IMR-90 (cell line): ENCODE measurements around the gene SERPINF2. TPM values are rescaled to one million over a fixed set of nuclear protein-coding genes. Genes with fewer than 3 reads are reported as not detected.

Experiments
- ATAC-seq: fragments of 200-7000 bp; cut with Tn5 transposase; 2 replicates; pipeline ENCODE4 v1.9.1; 2020; ENCODE audit warnings: low read depth, mild to moderate bottlenecking, moderate library complexity
- BruUV-seq: library from RNA; stranded (reverse); fragments of 400-500 nt; replicated peaks from 2 replicates; lab custom pipeline; 2021; lab: Mats Ljungman, UMichigan
- CTCF ChIA-PET: fragments of 300-600 bp; formaldehyde crosslinking; extraction: SDS; loops from one replicate; lab custom pipeline; 2021; ENCODE audit warnings: antibody characterized with exemption; lab: Yijun Ruan, JAX
- POLR2A ChIA-PET: fragments of 300-600 bp; sonication (Branson Sonifier 250); formaldehyde crosslinking; loops from one replicate; lab custom pipeline; 2022; ENCODE audit warnings: antibody characterized with exemption; ENCODE audit not compliant: unreplicated experiment; lab: Charles Lee
- DNase-seq: peaks from one replicate; pipeline ENCODE4 v3.0.0; 2013
- H2AFZ ChIP-seq: replicated peaks from 2 replicates; pipeline ENCODE3; 2013; ENCODE audit warnings: low read length, mild to moderate bottlenecking; ENCODE audit not compliant: poor library complexity
- H2AK5ac ChIP-seq: 2 replicates; pipeline ENCODE4 v1.6.1; 2013; ENCODE audit warnings: low read depth, low read length, inconsistent platforms
- H2AK9ac ChIP-seq: replicated peaks from 2 replicates; pipeline ENCODE3; 2013; ENCODE audit warnings: mild to moderate bottlenecking, low read depth, low read length, moderate library complexity; ENCODE audit not compliant: poor library complexity
- H2BK120ac ChIP-seq: 2 replicates; pipeline ENCODE4 v1.6.1; 2013; ENCODE audit warnings: low read depth, low read length, inconsistent platforms
- H2BK15ac ChIP-seq: 3 replicates; pipeline ENCODE4 v1.6.1; 2013; ENCODE audit warnings: low read depth, low read length, inconsistent platforms
- H2BK20ac ChIP-seq: 2 replicates; pipeline ENCODE4 v1.6.1; 2013; ENCODE audit warnings: low read depth, mild to moderate bottlenecking, inconsistent platforms, low read length, moderate library complexity
- H2BK5ac ChIP-seq: 2 replicates; pipeline ENCODE4 v1.6.1; 2013; ENCODE audit warnings: mild to moderate bottlenecking, low read depth, low read length, inconsistent platforms; ENCODE audit not compliant: poor library complexity, severe bottlenecking
- H3K14ac ChIP-seq: replicated peaks from 2 replicates; pipeline ENCODE4 v1.6.1; 2013; ENCODE audit warnings: low read depth, low read length, inconsistent platforms
- H3K18ac ChIP-seq: 2 replicates; pipeline ENCODE4 v1.6.1; 2013; ENCODE audit warnings: low read depth, low read length, control low read depth
- H3K23ac ChIP-seq: 2 replicates; pipeline ENCODE4 v1.6.1; 2013; ENCODE audit warnings: low read depth, low read length, inconsistent platforms
- H3K27ac ChIP-seq: 2 replicates; pipeline ENCODE4 v1.5.1; 2013; ENCODE audit warnings: mild to moderate bottlenecking, control low read depth, low read length; ENCODE audit not compliant: insufficient read depth
- H3K27me3 ChIP-seq: 2 replicates; pipeline ENCODE4 v1.6.1; 2013; ENCODE audit warnings: low read length; ENCODE audit not compliant: control insufficient read depth, insufficient read depth
- H3K36me3 ChIP-seq: 2 replicates; pipeline ENCODE4 v1.6.1; 2013; ENCODE audit warnings: low read length, mixed read lengths; ENCODE audit not compliant: control insufficient read depth, insufficient read depth
- H3K4ac ChIP-seq: 2 replicates; pipeline ENCODE4 v1.6.1; 2013; ENCODE audit warnings: low read depth, low read length, inconsistent platforms
- H3K4me1 ChIP-seq: 2 replicates; pipeline ENCODE4 v1.6.1; 2013; ENCODE audit warnings: low read length, mixed read lengths; ENCODE audit not compliant: control insufficient read depth, insufficient read depth
- H3K4me2 ChIP-seq: 2 replicates; pipeline ENCODE4 v1.6.1; 2013; ENCODE audit warnings: low read depth, mild to moderate bottlenecking, control low read depth, low read length, moderate library complexity
- H3K4me3 ChIP-seq: 2 replicates; pipeline ENCODE4 v1.5.1; 2013; ENCODE audit warnings: low read depth, mild to moderate bottlenecking, control low read depth, low read length, moderate library complexity; ENCODE audit not compliant: insufficient read depth
- H3K56ac ChIP-seq: 2 replicates; pipeline ENCODE4 v1.6.1; 2013; ENCODE audit warnings: low read length, inconsistent platforms; ENCODE audit not compliant: insufficient read depth; ENCODE audit errors: extremely low read depth
- H3K79me1 ChIP-seq, 2 experiments: 2 replicates each; pipeline ENCODE4 v1.6.1; 2013; ENCODE audit warnings: low read length in 2 of 2, inconsistent platforms in 1 of 2, low read depth in 1 of 2
- H3K9ac ChIP-seq: 2 replicates; pipeline ENCODE4 v1.6.1; 2013; ENCODE audit warnings: low read depth, low read length, control low read depth
- H3K9me1 ChIP-seq: 2 replicates; pipeline ENCODE4 v1.6.1; 2013; ENCODE audit warnings: low read length, inconsistent platforms; ENCODE audit not compliant: insufficient read depth
- H3K9me3 ChIP-seq: 2 replicates; pipeline ENCODE4 v1.6.1; 2013; ENCODE audit warnings: low read length; ENCODE audit not compliant: control insufficient read depth, insufficient read depth
- H4K20me1 ChIP-seq: 2 replicates; pipeline ENCODE4 v1.6.1; 2013; ENCODE audit warnings: low read length, inconsistent platforms; ENCODE audit not compliant: insufficient read depth
- H4K5ac ChIP-seq: 2 replicates; pipeline ENCODE4 v1.6.1; 2013; ENCODE audit warnings: mild to moderate bottlenecking, low read depth, low read length, control low read depth
- H4K8ac ChIP-seq, 2 experiments: 2 replicates each; pipeline ENCODE4 v1.6.1; 2013; ENCODE audit warnings: low read depth in 2 of 2, low read length in 2 of 2, control low read depth in 1 of 2, inconsistent platforms in 1 of 2
- H4K91ac ChIP-seq: 2 replicates; pipeline ENCODE4 v1.6.1; 2013; ENCODE audit warnings: low read depth, low read length, inconsistent platforms; ENCODE audit not compliant: insufficient read depth
- BHLHE40 ChIP-seq: fragments of 150-350 bp; IDR thresholded peaks from 2 replicates; pipeline ENCODE4 v1.6.1; 2016; ENCODE audit warnings: mild to moderate bottlenecking, low read depth, low read length
- CEBPB ChIP-seq: IDR thresholded peaks from 2 replicates; pipeline ENCODE4 v1.6.1; 2012; ENCODE audit warnings: low read depth, low read length, improper control_type of control experiment
- CHD1 ChIP-seq: IDR thresholded peaks from 2 replicates; pipeline ENCODE4 v1.6.1; 2012; ENCODE audit warnings: low read depth, low read length, improper control_type of control experiment
- MAFK ChIP-seq: IDR thresholded peaks from 2 replicates; pipeline ENCODE4 v1.6.1; 2012; ENCODE audit warnings: low read depth, low read length, improper control_type of control experiment
- MAZ ChIP-seq: IDR thresholded peaks from 2 replicates; pipeline ENCODE4 v1.6.1; 2012; ENCODE audit warnings: low read depth, mild to moderate bottlenecking, low read length, improper control_type of control experiment, moderate library complexity, borderline replicate concordance
- MXI1 ChIP-seq: IDR thresholded peaks from 2 replicates; pipeline ENCODE4 v1.6.1; 2012; ENCODE audit warnings: low read depth, mild to moderate bottlenecking, low read length, moderate library complexity, borderline replicate concordance
- NFE2L2 ChIP-seq: fragments of 150-350 bp; IDR thresholded peaks from 2 replicates; pipeline ENCODE4 v1.6.1; 2016; ENCODE audit warnings: low read depth, mild to moderate bottlenecking, low read length
- POLR2A ChIP-seq: IDR thresholded peaks from 2 replicates; pipeline ENCODE4 v1.6.1; 2012; ENCODE audit warnings: mild to moderate bottlenecking, low read depth, low read length
- RAD21 ChIP-seq: IDR thresholded peaks from 2 replicates; pipeline ENCODE4 v1.6.1; 2012; ENCODE audit warnings: low read length, improper control_type of control experiment
- RCOR1 ChIP-seq: IDR thresholded peaks from 2 replicates; pipeline ENCODE4 v1.6.1; 2012; ENCODE audit warnings: mild to moderate bottlenecking, low read length, improper control_type of control experiment; ENCODE audit not compliant: insufficient replicate concordance
- RFX5 ChIP-seq: IDR thresholded peaks from 2 replicates; pipeline ENCODE4 v1.8.0; 2012; ENCODE audit warnings: low read depth, mild to moderate bottlenecking, low read length, moderate library complexity
- SMC3 ChIP-seq: fragments of 150-350 bp; IDR thresholded peaks from 2 replicates; pipeline ENCODE4 v1.6.1; 2016; ENCODE audit warnings: low read depth, mild to moderate bottlenecking, antibody characterized with exemption, low read length, moderate library complexity
- WGBS, 2 experiments: methylation state at CpG; one replicate each; pipeline versions ENCODE4 v1.1.5 to v1.1.7; 2013; ENCODE audit warnings: missing lambda C conversion rate in 2 of 2; ENCODE audit not compliant: insufficient read length in 1 of 2; ENCODE audit errors: extremely low coverage in 2 of 2; 5-methylcytosine and 5-hydroxymethylcytosine counted together
- dilution Hi-C: fragments of 300-500 bp; cut with HindIII; formaldehyde crosslinking; loops from one replicate; pipeline ENCODE4 v1.14.3; 2018; ENCODE audit warnings: low sequenced_read_pairs; ENCODE audit not compliant: unreplicated experiment
- in situ Hi-C: fragments of 300-500 bp; cut with MboI; formaldehyde crosslinking; loops from 3 replicates; pipeline ENCODE4 v1.14.3; 2019; ENCODE audit warnings: low sequenced_read_pairs, inconsistent platforms, mixed read lengths
- intact Hi-C: fragments of 100-400 bp; cut with micrococcal nuclease; formaldehyde crosslinking; loops from 2 replicates; pipeline ENCODE4 v1.10.0; 2022
- polyA plus RNA-seq, 3 experiments: library from polyadenylated mRNA; depleted of rRNA; stranded (reverse); fragments of >200 nt; gene quantifications; 2 replicates each; pipeline ENCODE4 v1.2.3, GENCODE V29; 2012; ENCODE audit warnings: low replicate concordance in 1 of 3
- total RNA-seq: library from RNA; depleted of rRNA; stranded (reverse); fragments of >200 nt; gene quantifications from 2 replicates; pipeline ENCODE4 v1.2.3, GENCODE V29; 2012
- TF ChIP-seq, protein P1 (sequence below): fragments of 150-350 bp; IDR thresholded peaks from 2 replicates; pipeline ENCODE4 v1.6.1; 2017; ENCODE audit warnings: mild to moderate bottlenecking, antibody characterized with exemption, low read length, low read depth
- TF ChIP-seq, protein P2 (sequence below): conservative IDR thresholded peaks from 2 replicates; pipeline ENCODE4 v1.5.1; 2012; ENCODE audit warnings: mild to moderate bottlenecking, low read depth, low read length, improper control_type of control experiment

The SERPINF2 gene
- total and polyA plus RNA-seq, 2 of the 4 experiments (the other 2 are of a cell fraction), result not detected

DNA sequence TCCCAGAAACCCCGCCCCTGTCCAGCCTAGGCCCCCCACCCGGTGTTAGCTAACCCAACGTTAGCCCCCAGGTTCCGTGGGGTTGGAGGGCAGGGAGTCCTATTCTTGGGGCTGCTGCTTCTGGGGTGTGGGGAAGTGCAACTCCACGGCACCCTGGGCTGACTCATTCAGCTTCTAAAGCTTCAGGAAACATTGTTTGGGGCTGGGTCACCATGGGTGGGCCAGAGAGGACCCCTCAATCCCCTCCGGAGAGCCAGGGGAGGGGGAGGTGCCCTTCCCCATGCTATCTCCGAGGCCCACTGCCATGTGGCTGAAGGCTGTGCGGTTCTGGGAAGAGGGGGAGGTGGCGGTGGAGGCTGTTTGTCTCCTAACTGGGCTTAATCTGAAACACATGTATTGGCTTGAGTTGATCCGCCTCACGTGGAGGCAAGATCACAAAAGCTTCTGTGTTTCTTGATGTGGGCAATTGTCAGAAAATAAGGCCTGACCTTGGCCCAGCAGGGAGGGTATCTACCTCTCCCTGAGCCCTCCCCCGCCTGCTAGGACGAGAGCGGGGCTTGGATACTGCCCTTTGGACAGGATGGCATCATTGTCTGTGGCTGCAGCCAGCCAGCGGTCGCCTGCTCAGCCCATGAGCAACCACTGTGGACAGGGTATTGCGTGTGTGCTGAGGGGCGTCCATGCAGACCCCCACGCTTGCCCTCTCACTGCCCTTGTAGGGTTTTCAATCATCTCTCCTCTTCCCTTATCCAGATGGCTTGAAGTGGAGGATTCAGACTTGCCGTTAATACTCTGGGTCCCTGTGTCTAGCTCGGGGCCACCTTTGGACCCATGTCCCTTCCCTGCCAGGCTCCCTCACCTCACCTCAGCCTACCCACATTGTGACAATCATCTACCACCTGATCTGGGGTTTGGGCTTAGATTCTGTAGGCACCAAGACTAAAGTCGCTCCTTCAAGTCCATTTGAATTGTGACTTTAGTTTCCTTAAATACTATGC lies 20.5 kb downstream of the SERPINF2 start:
- H3K27me3 ChIP-seq, result no peaks in the 10 kb centered on the region
- H4K8ac ChIP-seq, result peak overlapping the region; percentile 79 to 93
- intact Hi-C loops (no loop called here), dilution Hi-C loops (no loop called here), in situ Hi-C loops (no loop called here)
- no peaks in the 10 kb centered on the region for H3K9me3 ChIP-seq
- peaks cover 21% of the 10 kb centered on the region for H3K4me1 ChIP-seq
- peak overlapping the region; percentile 82 for H2BK120ac ChIP-seq
- ChIA-PET CTCF (interaction anchor here (1.3 kb wide), 1 partner anchor 11 kb away, joined by 3 read pairs; no protein-coding TSS in a partner anchor), POLR2A (interaction anchor here (0.6 kb wide), 1 partner anchor 47 kb away, joined by 3 read pairs; no protein-coding TSS in a partner anchor)
- H2AK5ac ChIP-seq, result peak overlapping the region; percentile 82
- peak overlapping the region; percentile 82 for H2BK20ac ChIP-seq
- peak overlapping the region; percentile 28 for H4K91ac ChIP-seq
- ATAC-seq (peak; percentile 63), DNase-seq (peak; percentile 74)
- peak overlapping the region; percentile 32 for H3K18ac ChIP-seq
- peak overlapping the region; percentile 34; the same call in 1 of the 2 replicates for H3K23ac ChIP-seq
- peak overlapping the region; percentile 19 for H4K5ac ChIP-seq
- peak overlapping the region; percentile 50 for H2AK9ac ChIP-seq
- H3K4me2 ChIP-seq, result peak overlapping the region; percentile 39; the same call in 1 of the 2 replicates
- H3K14ac ChIP-seq, result peak overlapping the region; percentile 11
- no peak overlapping the region for H3K56ac ChIP-seq
- no peak overlapping the region for H2BK5ac ChIP-seq
- no peaks in the 10 kb centered on the region for H4K20me1 ChIP-seq
- WGBS, 2 experiments, result 76% methylated on average over 4 of the region's 22 CpGs; no CpG with 5 or more reads in 1 of the 2 experiments
- H3K79me1 ChIP-seq, result no peaks in the 10 kb centered on the region
- no TSS peak for BruUV-seq
- H3K4ac ChIP-seq, result peak overlapping the region; percentile 55
- peak overlapping the region; percentile 43; the same call in 1 of the 3 replicates for H2BK15ac ChIP-seq
- peak overlapping the region; percentile 16; the same call in 1 of the 2 replicates for H3K9ac ChIP-seq
- no peaks in the 10 kb centered on the region; the same call in 1 of the 2 replicates for H3K36me3 ChIP-seq
- peaks cover 9% of the 10 kb centered on the region for H3K9me1 ChIP-seq
- H2AFZ ChIP-seq, result peak overlapping the region; percentile 86
- H3K27ac ChIP-seq, result peak overlapping the region; percentile 61
- H3K4me3 ChIP-seq, result peak overlapping the region; percentile 51; the same call in 1 of the 2 replicates
- TF ChIP-seq MAFK, result no peak
- TF ChIP-seq, protein P1, sequence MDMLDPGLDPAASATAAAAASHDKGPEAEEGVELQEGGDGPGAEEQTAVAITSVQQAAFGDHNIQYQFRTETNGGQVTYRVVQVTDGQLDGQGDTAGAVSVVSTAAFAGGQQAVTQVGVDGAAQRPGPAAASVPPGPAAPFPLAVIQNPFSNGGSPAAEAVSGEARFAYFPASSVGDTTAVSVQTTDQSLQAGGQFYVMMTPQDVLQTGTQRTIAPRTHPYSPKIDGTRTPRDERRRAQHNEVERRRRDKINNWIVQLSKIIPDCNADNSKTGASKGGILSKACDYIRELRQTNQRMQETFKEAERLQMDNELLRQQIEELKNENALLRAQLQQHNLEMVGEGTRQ, result peak; percentile 26; the same call in 1 of the 2 replicates
- no peak for TF ChIP-seq CEBPB
- TF ChIP-seq CHD1, result no peak
- TF ChIP-seq NFE2L2, result no peak
- TF ChIP-seq SMC3, result no peak
- TF ChIP-seq MXI1, result peak; percentile 51; the same call in 1 of the 2 replicates
- TF ChIP-seq RCOR1, result no peak
- TF ChIP-seq BHLHE40, result peak; percentile 48; the same call in 1 of the 2 replicates
- TF ChIP-seq, protein P2, sequence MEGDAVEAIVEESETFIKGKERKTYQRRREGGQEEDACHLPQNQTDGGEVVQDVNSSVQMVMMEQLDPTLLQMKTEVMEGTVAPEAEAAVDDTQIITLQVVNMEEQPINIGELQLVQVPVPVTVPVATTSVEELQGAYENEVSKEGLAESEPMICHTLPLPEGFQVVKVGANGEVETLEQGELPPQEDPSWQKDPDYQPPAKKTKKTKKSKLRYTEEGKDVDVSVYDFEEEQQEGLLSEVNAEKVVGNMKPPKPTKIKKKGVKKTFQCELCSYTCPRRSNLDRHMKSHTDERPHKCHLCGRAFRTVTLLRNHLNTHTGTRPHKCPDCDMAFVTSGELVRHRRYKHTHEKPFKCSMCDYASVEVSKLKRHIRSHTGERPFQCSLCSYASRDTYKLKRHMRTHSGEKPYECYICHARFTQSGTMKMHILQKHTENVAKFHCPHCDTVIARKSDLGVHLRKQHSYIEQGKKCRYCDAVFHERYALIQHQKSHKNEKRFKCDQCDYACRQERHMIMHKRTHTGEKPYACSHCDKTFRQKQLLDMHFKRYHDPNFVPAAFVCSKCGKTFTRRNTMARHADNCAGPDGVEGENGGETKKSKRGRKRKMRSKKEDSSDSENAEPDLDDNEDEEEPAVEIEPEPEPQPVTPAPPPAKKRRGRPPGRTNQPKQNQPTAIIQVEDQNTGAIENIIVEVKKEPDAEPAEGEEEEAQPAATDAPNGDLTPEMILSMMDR, result no peak
- TF ChIP-seq RAD21, result no peak
- 0 out of 2 replicates have a peak, but pooled peaks have one; percentile 36 for TF ChIP-seq MAZ
- TF ChIP-seq POLR2A, result no peak
- no peak for TF ChIP-seq RFX5
